Measurements from ENCODE around the gene DGKI.

GRCh38 chr7:137547485-137547884, 299.3 kb downstream of the DGKI start:
- TF ChIP-seq CTCF (IDR thresholded peaks at IDR 0.05; ENCODE audit: low read depth, low read length, missing input control) (no peak), TAF1 (conservative IDR thresholded peaks at IDR 0.05) (no peak)
